Tibial nerve (tissue), 3 donors: Measurements from ENCODE around the gene TRHDE.

Experiments used
- POLR2A ChIP-seq, 2 donors: fragments of 450-650 bp; IDR thresholded peaks; one replicate each; pipeline ENCODE4 v1.6.1; 2017; ENCODE audit warnings: antibody characterized with exemption in 2 of 2, mild to moderate bottlenecking in 2 of 2, moderate library complexity in 2 of 2
- TF ChIP-seq, protein P1 (sequence below), 5 experiments: fragments of 200-600 bp in 3 of 5; fragments of 450-650 bp in 2 of 5; sonication (generic) in 3 of 5; IDR thresholded peaks; one replicate each; pipeline ENCODE4 v1.5.1; 2016 to 2019; ENCODE audit warnings: antibody characterized with exemption in 5 of 5, mild to moderate bottlenecking in 3 of 5, moderate library complexity in 2 of 5

DNA sequence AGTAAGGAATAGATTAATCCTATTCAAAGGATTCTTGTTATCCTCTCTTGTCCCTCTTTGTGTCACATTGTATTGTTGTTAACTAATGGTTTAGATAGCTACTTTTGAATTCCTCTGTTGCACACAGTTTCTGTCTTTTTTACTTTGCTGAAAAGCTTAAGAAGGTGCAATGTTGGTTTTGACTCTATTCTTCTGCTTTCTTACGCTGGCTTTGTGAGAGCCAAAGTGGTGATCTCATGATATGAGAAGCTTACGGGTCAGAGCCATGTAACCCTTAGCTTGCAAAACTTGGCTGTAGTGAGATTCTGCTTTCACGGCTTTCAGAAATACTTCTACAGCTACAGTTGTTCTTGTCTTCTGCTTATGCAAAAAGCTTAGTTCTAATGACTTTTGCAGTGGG, 239.7 kb downstream of the TRHDE start:
- TF ChIP-seq, protein P1, sequence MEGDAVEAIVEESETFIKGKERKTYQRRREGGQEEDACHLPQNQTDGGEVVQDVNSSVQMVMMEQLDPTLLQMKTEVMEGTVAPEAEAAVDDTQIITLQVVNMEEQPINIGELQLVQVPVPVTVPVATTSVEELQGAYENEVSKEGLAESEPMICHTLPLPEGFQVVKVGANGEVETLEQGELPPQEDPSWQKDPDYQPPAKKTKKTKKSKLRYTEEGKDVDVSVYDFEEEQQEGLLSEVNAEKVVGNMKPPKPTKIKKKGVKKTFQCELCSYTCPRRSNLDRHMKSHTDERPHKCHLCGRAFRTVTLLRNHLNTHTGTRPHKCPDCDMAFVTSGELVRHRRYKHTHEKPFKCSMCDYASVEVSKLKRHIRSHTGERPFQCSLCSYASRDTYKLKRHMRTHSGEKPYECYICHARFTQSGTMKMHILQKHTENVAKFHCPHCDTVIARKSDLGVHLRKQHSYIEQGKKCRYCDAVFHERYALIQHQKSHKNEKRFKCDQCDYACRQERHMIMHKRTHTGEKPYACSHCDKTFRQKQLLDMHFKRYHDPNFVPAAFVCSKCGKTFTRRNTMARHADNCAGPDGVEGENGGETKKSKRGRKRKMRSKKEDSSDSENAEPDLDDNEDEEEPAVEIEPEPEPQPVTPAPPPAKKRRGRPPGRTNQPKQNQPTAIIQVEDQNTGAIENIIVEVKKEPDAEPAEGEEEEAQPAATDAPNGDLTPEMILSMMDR (IDR thresholded peaks at IDR 0.05): no peak
- no peak for TF ChIP-seq POLR2A (IDR thresholded peaks at IDR 0.05)
